ENCODE data around the gene CHST12.

- TF ChIP-seq CTCF (IDR thresholded peaks at IDR 0.05) (no peak), EZH2 (IDR thresholded peaks at IDR 0.05; ENCODE audit: borderline replicate concordance, insufficient read depth, low read depth, low read length, poor library complexity, severe bottlenecking) (no peak)
These were observed 45.8 kb upstream of the CHST12 start for GRCh38 chr7:2357571-2357970.
